ENCODE results near the gene LHFPL3.

DNA sequence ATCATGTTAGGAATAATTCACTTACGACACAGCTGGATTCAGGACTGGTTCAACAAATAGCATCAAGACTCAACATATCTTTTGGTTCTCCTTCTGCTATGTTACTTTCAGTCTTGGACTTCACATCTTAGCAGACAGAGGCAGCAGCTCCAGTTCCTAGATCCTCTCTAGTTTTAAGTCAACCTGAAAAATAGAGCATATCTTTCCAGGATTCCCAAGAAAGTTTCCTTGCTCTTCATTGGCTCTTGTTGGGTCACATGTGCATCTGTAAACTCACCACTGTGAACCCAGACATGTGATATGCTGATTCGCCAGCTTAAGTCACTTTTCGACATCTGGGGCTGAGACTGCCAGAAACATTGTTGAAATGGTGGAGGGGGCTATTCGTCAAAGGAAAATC lies 475.5 kb downstream of the LHFPL3 start:
- TF ChIP-seq MXI1 (conservative IDR thresholded peaks at IDR 0.05; ENCODE audit: poor library complexity, severe bottlenecking) = no peak
- TF ChIP-seq, protein P1, sequence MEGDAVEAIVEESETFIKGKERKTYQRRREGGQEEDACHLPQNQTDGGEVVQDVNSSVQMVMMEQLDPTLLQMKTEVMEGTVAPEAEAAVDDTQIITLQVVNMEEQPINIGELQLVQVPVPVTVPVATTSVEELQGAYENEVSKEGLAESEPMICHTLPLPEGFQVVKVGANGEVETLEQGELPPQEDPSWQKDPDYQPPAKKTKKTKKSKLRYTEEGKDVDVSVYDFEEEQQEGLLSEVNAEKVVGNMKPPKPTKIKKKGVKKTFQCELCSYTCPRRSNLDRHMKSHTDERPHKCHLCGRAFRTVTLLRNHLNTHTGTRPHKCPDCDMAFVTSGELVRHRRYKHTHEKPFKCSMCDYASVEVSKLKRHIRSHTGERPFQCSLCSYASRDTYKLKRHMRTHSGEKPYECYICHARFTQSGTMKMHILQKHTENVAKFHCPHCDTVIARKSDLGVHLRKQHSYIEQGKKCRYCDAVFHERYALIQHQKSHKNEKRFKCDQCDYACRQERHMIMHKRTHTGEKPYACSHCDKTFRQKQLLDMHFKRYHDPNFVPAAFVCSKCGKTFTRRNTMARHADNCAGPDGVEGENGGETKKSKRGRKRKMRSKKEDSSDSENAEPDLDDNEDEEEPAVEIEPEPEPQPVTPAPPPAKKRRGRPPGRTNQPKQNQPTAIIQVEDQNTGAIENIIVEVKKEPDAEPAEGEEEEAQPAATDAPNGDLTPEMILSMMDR (IDR thresholded peaks at IDR 0.05; ENCODE audit: poor library complexity, severe bottlenecking) = no peak
